CD14-positive monocyte (primary cell): ENCODE measurements around the gene OR5AP2. TPM values are rescaled to one million over a fixed set of nuclear protein-coding genes. Genes with fewer than 3 reads are reported as not detected.

ENCODE experiments used
- DNase-seq, 3 donors: peaks; one replicate each; pipeline ENCODE4 v3.0.0-alpha.2; 2011 to 2022
- H2AFZ ChIP-seq: 2 replicates; pipeline ENCODE4 v1.6.0; 2012; ENCODE audit warnings: mild to moderate bottlenecking, low read depth, low read length, inconsistent platforms; ENCODE audit not compliant: insufficient read depth, poor library complexity, severe bottlenecking
- H3K27ac ChIP-seq, 2 donors: 1 replicate in 1 of 2; 2 replicates in 1 of 2; pipeline ENCODE4 v1.5.1; 2012 to 2013; ENCODE audit warnings: low read length in 2 of 2, control low read depth in 1 of 2, inconsistent platforms in 1 of 2, low read depth in 1 of 2, mild to moderate bottlenecking in 1 of 2
- H3K27me3 ChIP-seq, 2 donors: one replicate each; pipeline versions ENCODE4 v1.6.0 to v1.6.1; 2011 to 2013; ENCODE audit warnings: low read length in 2 of 2; ENCODE audit not compliant: control insufficient read depth in 2 of 2, insufficient read depth in 2 of 2
- H3K36me3 ChIP-seq, 2 donors: replicated peaks in 1 of 2; 1 replicate in 1 of 2; 2 replicates in 1 of 2; pipeline versions ENCODE4 v1.5.1 to v1.6.1; 2012 to 2013; ENCODE audit warnings: low read length in 2 of 2, control low read depth in 1 of 2, inconsistent platforms in 1 of 2, mild to moderate bottlenecking in 1 of 2; ENCODE audit not compliant: insufficient read depth in 2 of 2, control insufficient read depth in 1 of 2
- H3K4me1 ChIP-seq, 2 donors: 1 replicate in 1 of 2; 2 replicates in 1 of 2; pipeline versions ENCODE4 v1.5.1 to v1.6.1; 2012 to 2013; ENCODE audit warnings: low read length in 2 of 2, control low read depth in 1 of 2, inconsistent platforms in 1 of 2, mild to moderate bottlenecking in 1 of 2, moderate library complexity in 1 of 2; ENCODE audit not compliant: insufficient read depth in 2 of 2, control insufficient read depth in 1 of 2
- H3K4me2 ChIP-seq: replicated peaks from 2 replicates; pipeline ENCODE3; 2012; ENCODE audit warnings: low read length, moderate library complexity, mild to moderate bottlenecking; ENCODE audit not compliant: poor library complexity, severe bottlenecking; ENCODE audit errors: extremely low read depth
- H3K4me3 ChIP-seq, 3 experiments: fragments of 200-600 bp in 1 of 3; sonication (generic) in 1 of 3; replicated peaks in 1 of 3; 1 replicate in 2 of 3; 2 replicates in 1 of 3; pipeline ENCODE4 v1.5.1; 2011 to 2013; ENCODE audit warnings: low read length in 3 of 3, mild to moderate bottlenecking in 3 of 3, control low read depth in 2 of 3, low read depth in 2 of 3, inconsistent platforms in 1 of 3, moderate library complexity in 1 of 3
- H3K79me2 ChIP-seq: 2 replicates; pipeline ENCODE4 v1.6.0; 2012; ENCODE audit warnings: mild to moderate bottlenecking, control low read depth, inconsistent platforms, low read length, moderate library complexity; ENCODE audit not compliant: insufficient read depth
- H3K9ac ChIP-seq: 2 replicates; pipeline ENCODE4 v1.6.0; 2017; ENCODE audit warnings: low read length, mild to moderate bottlenecking; ENCODE audit not compliant: insufficient read depth, poor library complexity, severe bottlenecking
- H3K9me3 ChIP-seq, 2 donors: replicated peaks in 1 of 2; 1 replicate in 1 of 2; 2 replicates in 1 of 2; pipeline versions ENCODE4 v1.5.1 to v1.6.1; 2012 to 2013; ENCODE audit warnings: low read length in 2 of 2, control low read depth in 1 of 2; ENCODE audit not compliant: control insufficient read depth in 1 of 2, insufficient read depth in 1 of 2
- H4K20me1 ChIP-seq: 2 replicates; pipeline ENCODE4 v1.6.0; 2012; ENCODE audit warnings: mild to moderate bottlenecking, low read length, control low read depth, moderate library complexity; ENCODE audit not compliant: insufficient read depth
- H3K27ac Mint-ChIP-seq, 7 donors: one replicate each; pipeline ENCODE4 v1.8.0; 2020; ENCODE audit warnings: mild to moderate bottlenecking in 7 of 7, mixed read lengths in 7 of 7, moderate library complexity in 6 of 7, inconsistent platforms in 2 of 7
- H3K27me3 Mint-ChIP-seq, 3 donors: one replicate each; pipeline ENCODE4 v1.8.0; 2021 to 2022; ENCODE audit warnings: low read depth in 3 of 3, mild to moderate bottlenecking in 3 of 3, mixed read lengths in 3 of 3, moderate library complexity in 3 of 3, inconsistent platforms in 1 of 3
- H3K36me3 Mint-ChIP-seq, 2 donors: one replicate each; pipeline ENCODE4 v1.8.0; 2020; ENCODE audit warnings: mixed read lengths in 2 of 2, inconsistent platforms in 1 of 2, mild to moderate bottlenecking in 1 of 2
- H3K4me1 Mint-ChIP-seq: one replicate; pipeline ENCODE4 v1.8.0; 2020; ENCODE audit warnings: mild to moderate bottlenecking, mixed read lengths
- H3K4me3 Mint-ChIP-seq, 2 donors: one replicate each; pipeline ENCODE4 v1.8.0; 2020; ENCODE audit warnings: mild to moderate bottlenecking in 2 of 2, mixed read lengths in 2 of 2, moderate library complexity in 1 of 2
- H3K9me3 Mint-ChIP-seq, 7 donors: one replicate each; pipeline ENCODE4 v1.8.0; 2020 to 2022; ENCODE audit warnings: mixed read lengths in 7 of 7, mild to moderate bottlenecking in 6 of 7, moderate library complexity in 6 of 7, inconsistent platforms in 2 of 7
- CTCF ChIP-seq: fragments of 200-600 bp; IDR thresholded peaks from one replicate; pipeline ENCODE4 v1.8.0; 2022; ENCODE audit warnings: antibody characterized with exemption, mild to moderate bottlenecking
- WGBS: methylation state at CpG from one replicate; pipeline ENCODE4 v1.1.5; 2013; ENCODE audit warnings: missing lambda C conversion rate; ENCODE audit not compliant: insufficient coverage; 5-methylcytosine and 5-hydroxymethylcytosine counted together
- intact Hi-C, 2 donors: fragments of 100-400 bp; cut with micrococcal nuclease; formaldehyde crosslinking; loops; one replicate each; pipeline versions ENCODE4 v1.15.0 to v1.15.1; 2023
- polyA plus RNA-seq, 3 donors: library from polyadenylated mRNA; depleted of rRNA in 1 of 3; unstranded in 2 of 3; stranded (reverse) in 1 of 3; fragments of 300-500 nt in 2 of 3; fragments of >200 nt in 1 of 3; fragmentation: Illumina TruSeq in 2 of 3; gene quantifications; 1 replicate in 2 of 3; 2 replicates in 1 of 3; pipeline ENCODE4 v1.2.3, GENCODE V29; 2012 to 2021

The OR5AP2 gene
- polyA plus RNA-seq, 3 donors: not detected

- no peak overlapping the region for H3K4me3 ChIP-seq
These were observed 46.4 kb upstream of the OR5AP2 start for GRCh38 chr11:56688554-56689100.

GRCh38 chr11:56670984-56671383, 28.7 kb upstream of the OR5AP2 start:
- Histone ChIP-seq H3K4me1 (no peaks in the 10 kb centered on the region), H2AFZ (no peak overlapping the region), H3K4me2 (no peak overlapping the region), H3K27me3 (no peaks in the 10 kb centered on the region), H3K4me3 (no peak overlapping the region), H3K27ac (no peak overlapping the region), H3K9ac (no peak overlapping the region), H3K36me3 (no peaks in the 10 kb centered on the region), H3K9me3 (no peaks in the 10 kb centered on the region), H4K20me1 (no peaks in the 10 kb centered on the region), H3K79me2 (no peaks in the 10 kb centered on the region)
- no peak overlapping the region for H3K4me3 Mint-ChIP-seq
- DNase-seq: no peak
- no peaks in the 10 kb centered on the region for H3K9me3 Mint-ChIP-seq
- H3K36me3 Mint-ChIP-seq: no peaks in the 10 kb centered on the region
- no peaks in the 10 kb centered on the region for H3K27me3 Mint-ChIP-seq
- no peaks in the 10 kb centered on the region for H3K4me1 Mint-ChIP-seq
- WGBS: no CpG with 5 or more reads among the region's 2 CpGs
- H3K27ac Mint-ChIP-seq: no peak overlapping the region
- TF ChIP-seq CTCF: no peak
- intact Hi-C loops: no loop called here

More at GRCh38 chr11:56688554-56689100, 46.4 kb upstream of the OR5AP2 start:
- DNase-seq: no peak
- Mint-ChIP-seq H3K4me3 (no peak overlapping the region), H3K27ac (no peak overlapping the region), H3K9me3 (peaks cover 0 to 6% (median 2%) of the 10 kb centered on the region in 7 donors), H3K27me3 (no peaks in the 10 kb centered on the region), H3K36me3 (no peaks in the 10 kb centered on the region), H3K4me1 (no peaks in the 10 kb centered on the region)
- H3K9ac ChIP-seq: no peak overlapping the region
- TF ChIP-seq CTCF: no peak
- H2AFZ ChIP-seq: no peak overlapping the region
- intact Hi-C loops: no loop called here
- no peaks in the 10 kb centered on the region for H3K79me2 ChIP-seq
- no peak overlapping the region for H3K27ac ChIP-seq
- H3K4me2 ChIP-seq: no peak overlapping the region
- no peaks in the 10 kb centered on the region for H3K27me3 ChIP-seq
- no peaks in the 10 kb centered on the region for H3K4me1 ChIP-seq
- no peaks in the 10 kb centered on the region for H3K9me3 ChIP-seq
- WGBS: no CpG with 5 or more reads among the region's 1 CpG
- no peaks in the 10 kb centered on the region for H4K20me1 ChIP-seq
- no peaks in the 10 kb centered on the region for H3K36me3 ChIP-seq
